ENCODE results near the gene GAGE2A.
"Not testable (repeated sequence)": the region's sequence is repeated elsewhere in the genome, so short reads cannot be mapped to it uniquely, and the experiment has no call there.

The GAGE2A gene, protein sequence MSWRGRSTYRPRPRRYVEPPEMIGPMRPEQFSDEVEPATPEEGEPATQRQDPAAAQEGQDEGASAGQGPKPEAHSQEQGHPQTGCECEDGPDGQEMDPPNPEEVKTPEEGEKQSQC

DNA sequence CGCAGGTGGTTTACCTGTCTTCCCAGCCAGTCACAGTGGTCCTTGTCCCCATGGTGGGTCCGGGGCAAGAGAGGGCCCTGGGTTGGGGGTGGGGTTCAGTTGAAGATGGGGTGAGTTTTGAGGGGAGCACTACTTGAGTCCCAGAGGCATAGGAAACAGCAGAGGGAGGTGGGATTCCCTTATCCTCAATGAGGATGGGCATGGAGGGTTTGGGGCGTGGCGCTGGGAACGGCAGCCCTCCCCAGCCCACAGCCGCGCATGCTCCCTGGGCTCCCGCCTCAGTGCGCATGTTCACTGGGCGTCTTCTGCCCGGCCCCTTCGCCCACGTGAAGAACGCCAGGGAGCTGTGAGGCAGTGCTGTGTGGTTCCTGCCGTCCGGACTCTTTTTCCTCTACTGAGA, at the start of gene GAGE2A:
Gene GAGE2A (plus strand): TSS at position 301 of the 400 bp plus-strand sequence. CDS start 1,155 bp downstream, outside the sequence.
- not testable (repeated sequence) for H3K36me3 Mint-ChIP-seq (ENCODE audit: low read depth); H3K27me3 Mint-ChIP-seq; H3K4me3 Mint-ChIP-seq; H3K9me3 Mint-ChIP-seq; H3K4me1 Mint-ChIP-seq (ENCODE audit: low read depth); H3K27ac Mint-ChIP-seq

DNA sequence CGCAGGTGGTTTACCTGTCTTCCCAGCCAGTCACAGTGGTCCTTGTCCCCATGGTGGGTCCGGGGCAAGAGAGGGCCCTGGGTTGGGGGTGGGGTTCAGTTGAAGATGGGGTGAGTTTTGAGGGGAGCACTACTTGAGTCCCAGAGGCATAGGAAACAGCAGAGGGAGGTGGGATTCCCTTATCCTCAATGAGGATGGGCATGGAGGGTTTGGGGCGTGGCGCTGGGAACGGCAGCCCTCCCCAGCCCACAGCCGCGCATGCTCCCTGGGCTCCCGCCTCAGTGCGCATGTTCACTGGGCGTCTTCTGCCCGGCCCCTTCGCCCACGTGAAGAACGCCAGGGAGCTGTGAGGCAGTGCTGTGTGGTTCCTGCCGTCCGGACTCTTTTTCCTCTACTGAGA, 47.9 kb upstream of the GAGE2A start, which contains the start of gene GAGE12D:
Gene GAGE12D (plus strand): TSS at position 301 of the 400 bp plus-strand sequence. CDS start 1,155 bp downstream, outside the sequence.
- not testable (repeated sequence) for H3K36me3 Mint-ChIP-seq (ENCODE audit: low read depth); H3K27ac Mint-ChIP-seq; H3K27me3 Mint-ChIP-seq; H3K4me3 Mint-ChIP-seq; H3K4me1 Mint-ChIP-seq (ENCODE audit: low read depth); H3K9me3 Mint-ChIP-seq

DNA sequence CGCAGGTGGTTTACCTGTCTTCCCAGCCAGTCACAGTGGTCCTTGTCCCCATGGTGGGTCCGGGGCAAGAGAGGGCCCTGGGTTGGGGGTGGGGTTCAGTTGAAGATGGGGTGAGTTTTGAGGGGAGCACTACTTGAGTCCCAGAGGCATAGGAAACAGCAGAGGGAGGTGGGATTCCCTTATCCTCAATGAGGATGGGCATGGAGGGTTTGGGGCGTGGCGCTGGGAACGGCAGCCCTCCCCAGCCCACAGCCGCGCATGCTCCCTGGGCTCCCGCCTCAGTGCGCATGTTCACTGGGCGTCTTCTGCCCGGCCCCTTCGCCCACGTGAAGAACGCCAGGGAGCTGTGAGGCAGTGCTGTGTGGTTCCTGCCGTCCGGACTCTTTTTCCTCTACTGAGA, 38.3 kb upstream of the GAGE2A start, which contains the start of gene GAGE12E:
Gene GAGE12E (plus strand): TSS at position 301 of the 400 bp plus-strand sequence. CDS start 1,155 bp downstream, outside the sequence.
- not testable (repeated sequence) for H3K4me1 Mint-ChIP-seq (ENCODE audit: low read depth); H3K27me3 Mint-ChIP-seq; H3K4me3 Mint-ChIP-seq; H3K27ac Mint-ChIP-seq; H3K36me3 Mint-ChIP-seq (ENCODE audit: low read depth); H3K9me3 Mint-ChIP-seq

DNA sequence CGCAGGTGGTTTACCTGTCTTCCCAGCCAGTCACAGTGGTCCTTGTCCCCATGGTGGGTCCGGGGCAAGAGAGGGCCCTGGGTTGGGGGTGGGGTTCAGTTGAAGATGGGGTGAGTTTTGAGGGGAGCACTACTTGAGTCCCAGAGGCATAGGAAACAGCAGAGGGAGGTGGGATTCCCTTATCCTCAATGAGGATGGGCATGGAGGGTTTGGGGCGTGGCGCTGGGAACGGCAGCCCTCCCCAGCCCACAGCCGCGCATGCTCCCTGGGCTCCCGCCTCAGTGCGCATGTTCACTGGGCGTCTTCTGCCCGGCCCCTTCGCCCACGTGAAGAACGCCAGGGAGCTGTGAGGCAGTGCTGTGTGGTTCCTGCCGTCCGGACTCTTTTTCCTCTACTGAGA, 28.8 kb upstream of the GAGE2A start, which contains the start of gene GAGE12F:
Gene GAGE12F (plus strand): TSS at position 301 of the 400 bp plus-strand sequence. CDS start 1,155 bp downstream, outside the sequence.
- not testable (repeated sequence) for H3K4me3 Mint-ChIP-seq

DNA sequence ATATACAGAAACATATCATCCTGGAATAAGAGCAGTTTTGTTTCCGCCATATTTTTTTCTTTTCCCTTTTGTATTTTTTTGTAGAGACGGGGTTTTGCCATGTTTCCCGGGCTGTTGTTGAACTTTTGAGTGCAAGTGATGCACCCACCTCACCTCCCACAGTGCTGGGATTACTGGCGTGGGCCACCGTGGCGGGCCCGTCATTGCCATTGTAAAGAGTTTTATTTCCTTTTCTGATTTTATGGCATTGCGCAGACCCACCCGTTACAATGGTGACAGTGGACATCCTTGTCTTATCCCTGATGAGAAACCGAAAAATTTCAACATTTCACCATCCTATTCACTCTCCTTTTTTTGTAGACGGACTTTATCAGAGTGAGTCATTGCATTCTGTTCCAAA, 20.6 kb upstream of the GAGE2A start:
- not testable (repeated sequence) for H3K27me3 Mint-ChIP-seq; H3K4me3 Mint-ChIP-seq; H3K4me1 Mint-ChIP-seq (ENCODE audit: low read depth); H3K27ac Mint-ChIP-seq; H3K36me3 Mint-ChIP-seq (ENCODE audit: low read depth); H3K9me3 Mint-ChIP-seq

More for the DNA sequence above, 28.8 kb upstream of the GAGE2A start, which contains the start of gene GAGE12F:
- not testable (repeated sequence) for H3K27me3 Mint-ChIP-seq; H3K9me3 Mint-ChIP-seq; H3K27ac Mint-ChIP-seq; H3K4me1 Mint-ChIP-seq (ENCODE audit: low read depth); H3K36me3 Mint-ChIP-seq (ENCODE audit: low read depth)

DNA sequence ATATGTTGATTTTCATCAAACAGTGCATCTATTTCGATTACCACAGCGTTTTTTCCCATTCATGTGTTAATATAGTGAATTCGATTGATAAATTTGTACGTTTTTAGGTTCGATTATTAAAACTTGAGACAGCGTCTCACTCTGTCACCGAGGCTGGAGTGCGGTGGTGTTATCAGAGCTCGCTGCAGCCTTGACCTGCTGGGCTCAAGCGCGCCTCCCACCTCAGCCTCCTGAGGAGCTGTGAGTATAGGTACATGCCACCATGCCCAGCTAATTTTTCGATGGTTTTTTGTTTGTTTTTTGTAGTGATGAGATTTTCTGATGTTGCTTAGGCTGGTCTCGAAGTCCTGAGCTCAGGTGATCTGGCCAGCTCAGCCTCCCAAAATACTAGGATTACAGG, 20.1 kb upstream of the GAGE2A start:
- not testable (repeated sequence) for H3K4me3 Mint-ChIP-seq; H3K4me1 Mint-ChIP-seq (ENCODE audit: low read depth); H3K36me3 Mint-ChIP-seq (ENCODE audit: low read depth); H3K27ac Mint-ChIP-seq; H3K9me3 Mint-ChIP-seq; H3K27me3 Mint-ChIP-seq

DNA sequence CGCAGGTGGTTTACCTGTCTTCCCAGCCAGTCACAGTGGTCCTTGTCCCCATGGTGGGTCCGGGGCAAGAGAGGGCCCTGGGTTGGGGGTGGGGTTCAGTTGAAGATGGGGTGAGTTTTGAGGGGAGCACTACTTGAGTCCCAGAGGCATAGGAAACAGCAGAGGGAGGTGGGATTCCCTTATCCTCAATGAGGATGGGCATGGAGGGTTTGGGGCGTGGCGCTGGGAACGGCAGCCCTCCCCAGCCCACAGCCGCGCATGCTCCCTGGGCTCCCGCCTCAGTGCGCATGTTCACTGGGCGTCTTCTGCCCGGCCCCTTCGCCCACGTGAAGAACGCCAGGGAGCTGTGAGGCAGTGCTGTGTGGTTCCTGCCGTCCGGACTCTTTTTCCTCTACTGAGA, 19.2 kb upstream of the GAGE2A start, which contains the start of gene GAGE12G:
Gene GAGE12G (plus strand): TSS at position 301 of the 400 bp plus-strand sequence. CDS start 1,155 bp downstream, outside the sequence.
- H3K27ac Mint-ChIP-seq, H3K27me3 Mint-ChIP-seq, H3K4me3 Mint-ChIP-seq: not testable (repeated sequence)

DNA sequence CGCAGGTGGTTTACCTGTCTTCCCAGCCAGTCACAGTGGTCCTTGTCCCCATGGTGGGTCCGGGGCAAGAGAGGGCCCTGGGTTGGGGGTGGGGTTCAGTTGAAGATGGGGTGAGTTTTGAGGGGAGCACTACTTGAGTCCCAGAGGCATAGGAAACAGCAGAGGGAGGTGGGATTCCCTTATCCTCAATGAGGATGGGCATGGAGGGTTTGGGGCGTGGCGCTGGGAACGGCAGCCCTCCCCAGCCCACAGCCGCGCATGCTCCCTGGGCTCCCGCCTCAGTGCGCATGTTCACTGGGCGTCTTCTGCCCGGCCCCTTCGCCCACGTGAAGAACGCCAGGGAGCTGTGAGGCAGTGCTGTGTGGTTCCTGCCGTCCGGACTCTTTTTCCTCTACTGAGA, 9.6 kb upstream of the GAGE2A start, which contains the start of gene GAGE12H:
Gene GAGE12H (plus strand): TSS at position 301 of the 400 bp plus-strand sequence. CDS start 1,155 bp downstream, outside the sequence.
- not testable (repeated sequence) for H3K36me3 Mint-ChIP-seq (ENCODE audit: low read depth); H3K27ac Mint-ChIP-seq; H3K4me3 Mint-ChIP-seq; H3K4me1 Mint-ChIP-seq (ENCODE audit: low read depth); H3K9me3 Mint-ChIP-seq; H3K27me3 Mint-ChIP-seq

More for the DNA sequence above, 19.2 kb upstream of the GAGE2A start, which contains the start of gene GAGE12G:
- not testable (repeated sequence) for H3K4me1 Mint-ChIP-seq (ENCODE audit: low read depth); H3K9me3 Mint-ChIP-seq; H3K36me3 Mint-ChIP-seq (ENCODE audit: low read depth)

DNA sequence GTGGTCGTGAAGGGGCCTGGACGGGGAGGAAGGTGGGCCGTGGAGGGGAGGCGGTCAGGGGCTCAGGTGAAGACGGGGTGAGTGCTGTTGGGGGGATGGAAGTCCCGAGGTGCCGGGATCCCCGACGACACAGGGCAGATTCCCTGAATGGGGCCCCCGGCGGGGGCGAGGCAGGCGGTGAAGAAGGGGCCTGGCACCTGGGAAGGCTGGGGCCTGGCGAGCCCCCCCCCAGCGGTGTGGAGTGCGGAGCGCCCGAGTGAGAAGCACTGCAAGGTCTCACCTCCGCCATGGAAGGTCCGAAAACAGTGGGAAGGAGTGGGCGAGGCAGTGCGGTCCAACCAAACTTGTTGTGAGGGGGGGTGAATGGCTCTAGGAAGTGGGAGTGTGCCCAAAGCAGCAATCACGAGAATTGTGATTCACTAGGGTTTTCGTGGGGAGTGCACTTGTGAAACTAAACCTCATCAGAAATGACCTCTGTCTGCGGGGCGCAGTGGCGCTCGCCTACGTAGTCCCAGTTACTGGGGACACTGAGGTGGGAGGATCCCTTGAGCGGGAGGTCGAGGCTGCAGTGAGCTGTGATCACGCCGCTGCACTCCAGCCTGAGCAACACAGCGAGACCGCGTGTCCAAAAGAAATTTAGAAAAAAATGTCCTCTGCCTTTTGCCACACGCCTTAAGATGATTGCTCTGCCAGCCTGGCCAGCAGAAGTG, 628 bp downstream of the GAGE2A start:
- H3K4me3 Mint-ChIP-seq; H3K9me3 Mint-ChIP-seq; H3K27ac Mint-ChIP-seq; H3K27me3 Mint-ChIP-seq; H3K4me1 Mint-ChIP-seq (ENCODE audit: low read depth); H3K36me3 Mint-ChIP-seq (ENCODE audit: low read depth): not testable (repeated sequence)

DNA sequence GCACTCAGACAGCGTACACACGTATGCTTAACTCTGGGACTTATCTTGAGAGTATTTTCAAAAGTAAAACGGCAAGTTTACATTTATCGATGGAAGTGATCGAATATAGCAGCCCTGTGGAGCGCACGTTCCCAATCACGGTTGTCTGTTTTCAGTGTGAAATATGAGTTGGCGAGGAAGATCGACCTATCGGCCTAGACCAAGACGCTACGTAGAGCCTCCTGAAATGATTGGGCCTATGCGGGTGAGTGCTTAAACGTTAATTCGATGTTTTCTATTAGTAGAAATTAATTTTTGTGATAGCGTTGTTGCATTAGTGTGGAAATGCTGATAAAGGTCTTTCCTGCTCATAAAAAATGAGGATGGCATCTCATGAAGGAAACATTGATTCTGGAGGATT, 1.2 kb downstream of the GAGE2A start:
- not testable (repeated sequence) for H3K4me1 Mint-ChIP-seq (ENCODE audit: low read depth); H3K27ac Mint-ChIP-seq; H3K4me3 Mint-ChIP-seq; H3K36me3 Mint-ChIP-seq (ENCODE audit: low read depth); H3K27me3 Mint-ChIP-seq; H3K9me3 Mint-ChIP-seq

DNA sequence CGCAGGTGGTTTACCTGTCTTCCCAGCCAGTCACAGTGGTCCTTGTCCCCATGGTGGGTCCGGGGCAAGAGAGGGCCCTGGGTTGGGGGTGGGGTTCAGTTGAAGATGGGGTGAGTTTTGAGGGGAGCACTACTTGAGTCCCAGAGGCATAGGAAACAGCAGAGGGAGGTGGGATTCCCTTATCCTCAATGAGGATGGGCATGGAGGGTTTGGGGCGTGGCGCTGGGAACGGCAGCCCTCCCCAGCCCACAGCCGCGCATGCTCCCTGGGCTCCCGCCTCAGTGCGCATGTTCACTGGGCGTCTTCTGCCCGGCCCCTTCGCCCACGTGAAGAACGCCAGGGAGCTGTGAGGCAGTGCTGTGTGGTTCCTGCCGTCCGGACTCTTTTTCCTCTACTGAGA, 9.4 kb downstream of the GAGE2A start, which contains the start of gene GAGE1:
Gene GAGE1 (plus strand): TSS at position 301 of the 400 bp plus-strand sequence. CDS start 1,155 bp downstream, outside the sequence.
- not testable (repeated sequence) for H3K4me1 Mint-ChIP-seq (ENCODE audit: low read depth); H3K27me3 Mint-ChIP-seq; H3K9me3 Mint-ChIP-seq; H3K4me3 Mint-ChIP-seq; H3K27ac Mint-ChIP-seq; H3K36me3 Mint-ChIP-seq (ENCODE audit: low read depth)

DNA sequence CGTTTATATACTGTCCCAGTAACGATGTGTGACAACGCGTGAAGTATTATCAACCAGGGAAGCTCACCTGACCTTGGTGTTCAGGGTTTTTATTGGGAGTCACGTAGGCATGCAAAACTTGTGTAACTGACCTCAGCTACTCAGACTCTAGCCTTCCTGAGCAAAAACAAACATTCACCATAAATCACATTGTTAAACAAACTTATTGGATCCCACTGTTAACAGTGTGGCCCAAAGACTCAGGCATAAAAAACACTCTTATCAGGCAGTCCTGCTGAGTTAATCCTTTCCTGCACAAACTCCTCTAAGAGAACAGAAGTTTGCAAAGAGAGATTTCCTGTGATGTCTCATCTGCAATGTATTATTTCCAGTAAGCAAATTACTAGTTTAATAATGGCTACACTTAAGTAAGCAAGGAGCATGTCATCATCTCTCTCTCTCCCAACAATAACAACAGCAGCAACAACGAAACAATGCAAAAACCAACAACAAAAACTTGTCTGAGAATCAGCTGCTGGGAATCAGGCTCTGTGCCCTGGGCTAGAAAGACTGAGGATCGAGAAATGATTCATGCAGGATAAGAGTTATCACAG, 21.5 kb downstream of the GAGE2A start:
- no peaks in the 10 kb centered on the region for H3K9me3 Mint-ChIP-seq
- no peak overlapping the region for H3K4me3 Mint-ChIP-seq
- no peaks in the 10 kb centered on the region for H3K36me3 Mint-ChIP-seq (ENCODE audit: low read depth)
- peaks cover 5% of the 10 kb centered on the region for H3K27me3 Mint-ChIP-seq
- no peak overlapping the region for H3K27ac Mint-ChIP-seq
- no peaks in the 10 kb centered on the region for H3K4me1 Mint-ChIP-seq (ENCODE audit: low read depth)

DNA sequence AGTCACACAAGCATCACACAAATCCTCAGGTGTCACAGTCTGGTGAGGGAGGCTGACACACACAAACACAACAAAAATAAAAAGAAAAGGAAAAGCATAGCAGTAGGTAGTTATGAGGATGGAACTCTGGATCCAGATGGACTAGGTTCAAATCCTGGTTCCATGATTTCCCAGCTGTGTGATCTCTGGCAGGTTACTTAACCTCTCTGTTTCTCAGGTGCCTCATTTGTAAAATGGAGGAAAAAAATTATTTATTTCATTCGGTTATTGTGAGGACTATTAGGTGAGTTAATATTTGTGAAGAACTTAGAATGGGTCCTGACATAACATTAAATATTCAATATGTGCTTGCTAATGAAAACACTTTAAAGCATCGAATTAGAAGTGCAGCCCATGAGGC, 29.3 kb downstream of the GAGE2A start:
- Mint-ChIP-seq H3K4me1 (ENCODE audit: low read depth) (no peaks in the 10 kb centered on the region), H3K9me3 (no peaks in the 10 kb centered on the region), H3K4me3 (no peak overlapping the region), H3K27me3 (peaks cover 5% of the 10 kb centered on the region), H3K27ac (no peak overlapping the region), H3K36me3 (ENCODE audit: low read depth) (no peaks in the 10 kb centered on the region)

DNA sequence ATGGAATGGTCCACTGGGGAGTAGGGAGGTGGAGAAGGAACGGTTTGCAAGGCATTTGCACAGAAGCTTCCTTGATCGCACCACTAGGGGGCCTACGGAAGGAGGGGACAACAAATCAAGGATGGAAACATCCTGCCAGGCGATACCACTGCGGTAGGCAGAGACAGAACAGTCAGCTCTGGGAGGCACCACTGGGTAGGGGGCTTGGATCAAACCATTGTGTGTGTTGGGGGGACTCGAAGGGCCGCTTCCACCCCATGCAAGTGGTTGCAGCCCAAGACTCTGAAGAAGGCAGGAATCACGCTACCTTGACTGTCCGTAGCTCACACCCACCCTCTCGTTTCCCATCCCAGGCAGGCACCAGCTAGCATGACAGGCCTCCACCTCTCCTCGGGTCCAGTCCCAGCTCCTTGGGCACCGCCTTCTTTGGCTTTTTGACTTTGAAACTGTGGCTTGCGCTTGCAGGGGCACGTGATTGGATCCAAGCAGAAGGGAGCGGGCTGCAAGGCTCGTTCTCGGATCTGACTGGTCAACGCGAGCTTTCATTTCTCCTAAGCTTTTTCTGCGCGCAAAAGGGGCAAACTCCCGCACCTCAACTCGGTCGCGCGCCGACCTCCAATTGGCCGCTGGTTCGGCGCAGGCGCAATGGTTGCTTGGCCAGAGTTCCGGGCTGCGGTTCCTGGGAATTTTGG, 37.9 kb downstream of the GAGE2A start:
- Mint-ChIP-seq H3K36me3 (ENCODE audit: low read depth) (no peaks in the 10 kb centered on the region), H3K27ac (no peak overlapping the region), H3K4me1 (ENCODE audit: low read depth) (no peaks in the 10 kb centered on the region), H3K4me3 (no peak overlapping the region), H3K27me3 (no peaks in the 10 kb centered on the region), H3K9me3 (no peaks in the 10 kb centered on the region)
